DND-41 (cell line): Measurements from ENCODE around the gene PCID2.
"Not testable (repeated sequence)": the region's sequence is repeated elsewhere in the genome, so short reads cannot be mapped to it uniquely, and the experiment has no call there.

ENCODE experiments used
- ATAC-seq: fragments of 200-7000 bp; cut with Tn5 transposase; 3 replicates; pipeline ENCODE4 v1.9.1; 2021; ENCODE audit warnings: low read depth; ENCODE audit not compliant: insufficient read depth
- DNase-seq: peaks from one replicate; pipeline ENCODE4 v3.0.0-alpha.2; 2020
- H2AFZ ChIP-seq: 2 replicates; pipeline ENCODE4 v1.6.0; 2012; ENCODE audit warnings: low read depth, low read length
- H3K27ac ChIP-seq: 2 replicates; pipeline ENCODE4 v1.5.1; 2012; ENCODE audit warnings: low read length, inconsistent platforms
- H3K27me3 ChIP-seq: fragments of 200-600 bp; sonication (generic); 2 replicates; pipeline ENCODE4 v1.6.0; 2012; ENCODE audit warnings: low read length, mild to moderate bottlenecking, inconsistent platforms; ENCODE audit not compliant: insufficient read depth, poor library complexity
- H3K36me3 ChIP-seq: 2 replicates; pipeline ENCODE4 v1.5.1; 2012; ENCODE audit warnings: low read length, inconsistent platforms; ENCODE audit not compliant: insufficient read depth
- H3K4me1 ChIP-seq: 2 replicates; pipeline ENCODE4 v1.5.1; 2012; ENCODE audit warnings: mild to moderate bottlenecking, low read length; ENCODE audit not compliant: insufficient read depth
- H3K4me2 ChIP-seq: 2 replicates; pipeline ENCODE4 v1.6.0; 2012; ENCODE audit warnings: mild to moderate bottlenecking, moderate library complexity, low read length, inconsistent platforms; ENCODE audit not compliant: insufficient read depth
- H3K4me3 ChIP-seq, 2 experiments: fragments of 200-600 bp in 1 of 2; shearing (Covaris generic) in 1 of 2; 2 replicates each; pipeline ENCODE4 v1.5.1; 2012 to 2016; ENCODE audit warnings: inconsistent platforms in 2 of 2, low read length in 2 of 2, mild to moderate bottlenecking in 2 of 2, low read depth in 1 of 2, moderate library complexity in 1 of 2
- H3K79me2 ChIP-seq: 2 replicates; pipeline ENCODE4 v1.6.0; 2012; ENCODE audit warnings: low read length, inconsistent platforms; ENCODE audit not compliant: insufficient read depth
- H3K9ac ChIP-seq: 2 replicates; pipeline ENCODE4 v1.6.0; 2012; ENCODE audit warnings: low read depth, mild to moderate bottlenecking, inconsistent platforms, low read length, moderate library complexity
- H3K9me3 ChIP-seq: 2 replicates; pipeline ENCODE4 v1.5.1; 2012; ENCODE audit warnings: low read length, moderate library complexity, mild to moderate bottlenecking, inconsistent platforms; ENCODE audit not compliant: insufficient read depth, severe bottlenecking
- H4K20me1 ChIP-seq: 2 replicates; pipeline ENCODE4 v1.6.0; 2012; ENCODE audit warnings: low read length; ENCODE audit not compliant: insufficient read depth
- EZH2 ChIP-seq: IDR thresholded peaks from 3 replicates; pipeline ENCODE4 v1.6.1; 2012; ENCODE audit warnings: borderline replicate concordance, low read depth, mild to moderate bottlenecking, moderate library complexity, low read length, inconsistent platforms; ENCODE audit not compliant: severe bottlenecking
- TF ChIP-seq, protein P1 (sequence below): IDR thresholded peaks from 2 replicates; pipeline ENCODE4 v1.5.1; 2012; ENCODE audit warnings: borderline replicate concordance, low read length, moderate library complexity, mild to moderate bottlenecking; ENCODE audit not compliant: poor library complexity, severe bottlenecking; ENCODE audit errors: extremely low read depth

Gene PCID2

DNA sequence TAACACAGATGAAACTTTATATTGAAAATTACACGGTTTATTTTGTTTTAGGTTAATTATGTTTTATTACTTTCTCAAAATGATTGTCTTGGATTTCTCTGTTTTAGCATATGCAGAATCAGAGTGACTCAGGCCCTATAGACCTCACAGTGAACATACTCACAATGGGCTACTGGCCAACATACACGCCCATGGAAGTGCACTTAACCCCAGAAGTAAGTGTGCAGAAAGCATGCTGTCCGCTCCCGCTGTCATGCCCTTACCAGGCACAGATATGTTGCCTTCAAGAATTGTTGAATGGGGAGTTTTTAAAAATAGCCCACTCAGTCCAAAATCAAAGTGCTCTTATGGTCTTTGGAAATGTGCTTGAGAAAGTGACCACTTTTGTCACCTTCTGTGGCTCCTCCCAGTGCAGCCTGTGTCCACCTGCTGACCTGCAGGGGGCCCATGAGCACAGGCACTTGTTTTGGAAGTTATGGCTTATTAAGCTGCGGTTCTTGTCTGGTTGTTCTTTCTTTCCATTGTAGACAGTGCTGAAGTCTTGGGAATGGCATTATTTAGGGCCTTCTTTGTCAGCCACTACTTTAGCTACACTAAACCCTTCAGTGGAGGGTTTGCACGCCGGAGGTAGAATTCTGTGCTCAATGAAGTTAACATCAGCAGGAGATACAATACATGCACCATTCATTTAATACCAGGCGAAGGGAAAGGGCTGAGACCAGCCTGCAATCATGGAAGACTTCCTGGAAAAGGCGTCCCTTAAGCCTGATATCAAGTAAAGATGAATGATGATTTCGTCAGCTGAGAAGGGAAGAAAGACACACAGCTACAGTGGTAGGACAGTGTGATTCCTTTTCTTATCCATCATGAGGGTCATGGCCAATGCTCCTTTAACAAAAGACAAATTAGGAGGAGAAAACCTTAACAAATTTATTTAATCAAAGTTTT is 37.7 kb upstream of the PCID2 start:
- H3K36me3 ChIP-seq, result peaks cover 94% of the 10 kb centered on the region
- no peak overlapping the region for H3K27ac ChIP-seq
- peaks cover 5% of the 10 kb centered on the region for H4K20me1 ChIP-seq
- no peaks in the 10 kb centered on the region for H3K9me3 ChIP-seq
- no peak overlapping the region for H2AFZ ChIP-seq
- ATAC-seq (no peak), DNase-seq (no peak)
- H3K9ac ChIP-seq, result no peak overlapping the region
- no peaks in the 10 kb centered on the region for H3K79me2 ChIP-seq
- H3K4me2 ChIP-seq, result no peak overlapping the region
- H3K27me3 ChIP-seq, result no peaks in the 10 kb centered on the region
- H3K4me1 ChIP-seq, result no peaks in the 10 kb centered on the region
- TF ChIP-seq EZH2, result no peak
- TF ChIP-seq, protein P1, sequence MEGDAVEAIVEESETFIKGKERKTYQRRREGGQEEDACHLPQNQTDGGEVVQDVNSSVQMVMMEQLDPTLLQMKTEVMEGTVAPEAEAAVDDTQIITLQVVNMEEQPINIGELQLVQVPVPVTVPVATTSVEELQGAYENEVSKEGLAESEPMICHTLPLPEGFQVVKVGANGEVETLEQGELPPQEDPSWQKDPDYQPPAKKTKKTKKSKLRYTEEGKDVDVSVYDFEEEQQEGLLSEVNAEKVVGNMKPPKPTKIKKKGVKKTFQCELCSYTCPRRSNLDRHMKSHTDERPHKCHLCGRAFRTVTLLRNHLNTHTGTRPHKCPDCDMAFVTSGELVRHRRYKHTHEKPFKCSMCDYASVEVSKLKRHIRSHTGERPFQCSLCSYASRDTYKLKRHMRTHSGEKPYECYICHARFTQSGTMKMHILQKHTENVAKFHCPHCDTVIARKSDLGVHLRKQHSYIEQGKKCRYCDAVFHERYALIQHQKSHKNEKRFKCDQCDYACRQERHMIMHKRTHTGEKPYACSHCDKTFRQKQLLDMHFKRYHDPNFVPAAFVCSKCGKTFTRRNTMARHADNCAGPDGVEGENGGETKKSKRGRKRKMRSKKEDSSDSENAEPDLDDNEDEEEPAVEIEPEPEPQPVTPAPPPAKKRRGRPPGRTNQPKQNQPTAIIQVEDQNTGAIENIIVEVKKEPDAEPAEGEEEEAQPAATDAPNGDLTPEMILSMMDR, result no peak
- H3K4me3 ChIP-seq, result no peak overlapping the region

DNA sequence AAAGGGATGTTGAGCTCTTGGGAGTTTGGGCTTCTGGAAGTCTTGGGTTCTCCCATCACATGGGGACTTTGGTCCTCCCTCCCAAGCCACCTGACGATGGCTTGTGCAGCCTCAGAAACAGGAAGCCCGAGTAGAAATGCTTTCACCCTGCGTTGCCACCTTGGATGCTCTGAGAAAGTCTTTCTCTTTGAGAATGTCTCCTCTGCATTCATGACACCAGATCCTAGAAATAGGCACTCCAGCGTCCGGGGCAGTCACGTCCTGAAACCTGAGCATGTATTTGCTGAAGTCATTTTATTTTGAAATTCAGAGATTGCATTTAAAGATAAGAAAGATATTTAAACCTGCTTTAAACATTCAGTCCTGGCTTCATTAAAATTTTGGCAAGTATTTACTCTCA is 35.4 kb upstream of the PCID2 start:
- Histone ChIP-seq H3K4me1 (no peaks in the 10 kb centered on the region), H3K27ac (no peak overlapping the region), H3K9me3 (no peaks in the 10 kb centered on the region), H2AFZ (no peak overlapping the region), H3K4me2 (no peak overlapping the region), H3K9ac (no peak overlapping the region), H3K36me3 (peaks cover 92% of the 10 kb centered on the region), H3K79me2 (no peaks in the 10 kb centered on the region), H3K27me3 (no peaks in the 10 kb centered on the region), H3K4me3 (no peak overlapping the region), H4K20me1 (peaks cover 4% of the 10 kb centered on the region; the same call in 1 of the 2 replicates)
- DNase-seq, result no peak
- TF ChIP-seq, protein P1, result no peak
- no peak for TF ChIP-seq EZH2
- ATAC-seq, result no peak

DNA sequence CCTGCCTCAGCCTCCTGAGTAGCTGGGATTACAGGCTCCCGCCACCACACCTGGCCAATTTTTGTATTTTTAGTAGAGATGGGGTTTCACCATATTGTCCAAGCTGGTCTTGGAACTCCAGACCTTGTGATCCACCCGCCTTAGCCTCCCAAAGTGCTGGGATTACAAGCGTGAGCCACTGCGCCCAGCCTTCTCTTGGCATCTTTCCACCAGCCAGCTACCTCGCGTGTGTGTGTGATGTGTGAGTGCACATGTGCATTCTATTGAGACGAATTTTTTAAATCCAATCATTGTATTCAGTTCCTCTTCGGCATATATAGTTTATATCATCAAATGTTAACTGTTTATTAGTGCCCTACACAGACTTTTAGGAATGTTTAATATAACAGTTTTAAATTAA is 33.2 kb upstream of the PCID2 start:
- H3K27me3 ChIP-seq, H3K4me1 ChIP-seq, ATAC-seq, H3K4me3 ChIP-seq, H3K9ac ChIP-seq, H3K79me2 ChIP-seq, H3K9me3 ChIP-seq, H2AFZ ChIP-seq, DNase-seq, H4K20me1 ChIP-seq, H3K27ac ChIP-seq, H3K4me2 ChIP-seq: not testable (repeated sequence)
- H3K36me3 ChIP-seq, result peaks cover 84% of the 10 kb centered on the region

DNA sequence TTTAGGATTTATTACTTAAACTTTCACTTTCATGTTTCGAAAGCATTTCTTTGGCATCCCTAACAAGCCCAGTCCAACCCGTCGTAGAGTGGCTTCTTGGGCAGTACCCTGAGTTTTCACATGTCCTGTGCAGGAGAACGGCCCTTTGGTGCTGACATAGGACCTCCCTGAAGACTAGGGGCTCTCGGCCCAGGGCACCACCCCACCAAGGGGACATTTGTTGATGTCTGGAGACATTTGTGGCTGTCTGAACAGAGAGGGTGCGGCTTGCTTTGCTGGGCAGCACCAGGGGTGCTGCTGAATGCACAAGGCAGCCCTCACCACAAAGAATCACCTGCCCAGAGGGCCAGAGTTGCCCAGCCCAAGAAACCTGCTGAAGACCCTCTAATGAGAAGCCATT is 31.5 kb upstream of the PCID2 start:
- Histone ChIP-seq H3K9ac (no peak overlapping the region), H4K20me1 (peaks cover 4% of the 10 kb centered on the region; the same call in 1 of the 2 replicates), H3K4me2 (no peak overlapping the region), H3K4me3 (no peak overlapping the region), H3K4me1 (no peaks in the 10 kb centered on the region), H3K79me2 (no peaks in the 10 kb centered on the region), H3K27me3 (no peaks in the 10 kb centered on the region), H3K9me3 (no peaks in the 10 kb centered on the region), H3K36me3 (peaks cover 79% of the 10 kb centered on the region), H3K27ac (no peak overlapping the region), H2AFZ (no peak overlapping the region)
- DNase-seq (no peak), ATAC-seq (no peak)
- TF ChIP-seq EZH2, result no peak
- TF ChIP-seq, protein P1, result no peak
